ENCODE measurements around the gene EGFR.

EGFR gene

DNA sequence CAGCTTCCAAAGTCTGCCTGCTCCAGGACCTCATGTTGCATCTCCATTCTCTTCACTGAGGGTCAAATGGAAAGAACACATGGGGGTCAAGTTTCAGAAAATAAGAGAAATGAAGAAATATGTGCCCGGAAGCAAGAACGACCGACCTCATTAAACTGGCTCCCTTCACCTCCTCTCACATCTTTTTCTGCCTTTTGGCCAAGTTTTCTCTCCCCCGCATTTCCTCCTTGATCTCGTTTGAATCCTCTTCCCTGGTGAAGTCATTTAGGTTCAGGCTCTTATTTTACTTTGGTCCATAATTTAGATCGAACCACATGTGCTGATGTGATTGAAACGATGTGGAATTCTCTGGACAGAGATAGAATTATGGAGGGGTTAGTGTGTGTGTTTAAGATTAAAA is 44.2 kb downstream of the EGFR start:
- DNase-seq (ENCODE audit: low read depth in 2 of 2) = no peak

DNA sequence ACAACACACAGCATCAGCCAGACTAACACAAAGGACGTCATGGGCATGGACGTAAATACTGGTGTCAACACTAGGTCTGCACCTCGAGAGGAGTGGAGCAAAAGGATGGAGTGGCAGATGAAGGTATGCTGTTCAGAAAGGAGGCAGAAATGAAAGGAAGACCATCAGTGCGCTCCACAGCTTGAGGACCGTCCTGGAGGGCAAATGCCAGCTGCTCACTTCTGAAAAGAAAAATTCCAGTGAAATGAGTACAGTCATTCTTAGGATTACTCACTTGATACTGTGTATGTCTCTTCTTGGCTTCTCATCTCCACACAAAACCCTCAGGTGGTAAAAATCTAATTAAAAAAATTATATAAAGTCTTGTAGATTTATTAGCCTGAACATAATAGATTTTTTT is 44.8 kb downstream of the EGFR start:
- no peak for DNase-seq (ENCODE audit: low read depth in 2 of 2)

DNA sequence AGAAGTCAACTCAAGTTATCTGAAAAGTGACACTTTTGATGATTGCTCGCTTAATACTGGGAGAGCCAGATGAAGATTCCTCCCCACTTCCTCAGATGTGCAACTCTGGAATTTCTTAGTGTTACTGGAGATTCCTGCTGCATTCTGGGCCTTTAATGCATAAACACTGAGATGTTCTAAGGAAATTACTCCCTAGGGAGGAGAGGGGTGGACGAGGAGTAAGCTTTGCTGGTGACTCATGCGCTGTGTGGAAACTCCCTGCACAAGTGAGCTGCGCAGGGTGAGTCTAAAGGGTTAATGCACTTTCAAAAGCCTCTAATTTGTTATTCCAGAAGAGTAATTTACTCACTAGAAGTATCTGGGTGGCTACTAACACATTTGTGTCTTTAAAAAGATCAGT is 46.3 kb downstream of the EGFR start:
- DNase-seq (ENCODE audit: low read depth in 2 of 2) = no peak

DNA sequence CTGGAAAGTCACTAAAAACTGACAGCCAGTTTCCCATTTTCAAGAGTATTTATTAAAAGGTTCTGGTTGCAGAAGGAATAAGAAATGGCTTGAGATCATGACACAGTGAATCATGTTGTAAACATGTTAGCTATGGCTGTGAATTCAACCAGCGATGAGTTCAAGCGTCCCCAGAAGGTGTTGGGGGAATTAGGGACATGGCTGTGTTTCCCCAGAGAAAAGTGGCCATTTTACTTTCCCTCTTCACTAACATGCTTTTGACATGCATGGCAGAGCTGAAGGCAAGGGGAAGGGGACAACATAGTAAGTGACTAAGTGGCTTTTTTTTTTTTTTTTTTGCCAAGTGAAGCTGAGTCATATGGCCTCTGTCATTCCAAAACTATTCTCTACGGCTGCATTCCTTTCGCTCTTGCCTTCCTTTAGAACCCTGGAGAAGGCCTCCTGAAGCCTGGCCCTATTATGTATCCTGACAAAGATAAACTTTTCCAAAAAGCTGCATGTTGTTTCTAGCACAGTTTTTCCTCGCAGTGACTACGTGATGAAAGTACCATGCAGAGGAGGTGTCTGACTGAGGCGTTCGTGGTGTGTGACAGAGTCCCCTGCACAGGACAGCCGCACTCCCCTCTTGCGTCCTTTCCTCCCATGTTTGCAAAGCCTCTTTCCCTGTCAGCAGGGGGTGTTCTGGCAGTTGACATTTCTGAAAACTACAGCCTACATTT is 46.9 kb downstream of the EGFR start:
- no peak for DNase-seq (ENCODE audit: low read depth in 2 of 2)

DNA sequence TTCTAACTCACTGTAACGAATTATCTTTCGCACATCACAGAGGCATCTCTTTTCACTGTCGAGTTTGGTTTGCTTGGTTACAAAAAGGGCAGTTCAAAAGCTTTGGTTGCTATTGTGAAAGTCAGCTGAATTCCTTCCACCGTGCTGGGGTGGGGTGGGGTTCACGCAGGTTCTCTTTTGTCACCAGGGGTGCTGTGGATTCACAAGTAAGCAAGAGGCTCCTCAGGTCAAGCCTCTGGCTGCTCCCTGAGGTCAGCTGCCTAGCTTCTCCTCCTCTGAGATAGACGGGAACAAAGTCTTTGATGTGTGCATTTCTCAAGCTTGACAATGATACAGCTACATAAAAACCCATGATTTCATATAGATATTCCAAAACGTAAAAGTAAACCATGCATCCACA is 47.7 kb downstream of the EGFR start:
- DNase-seq (ENCODE audit: low read depth in 2 of 2) = no peak

DNA sequence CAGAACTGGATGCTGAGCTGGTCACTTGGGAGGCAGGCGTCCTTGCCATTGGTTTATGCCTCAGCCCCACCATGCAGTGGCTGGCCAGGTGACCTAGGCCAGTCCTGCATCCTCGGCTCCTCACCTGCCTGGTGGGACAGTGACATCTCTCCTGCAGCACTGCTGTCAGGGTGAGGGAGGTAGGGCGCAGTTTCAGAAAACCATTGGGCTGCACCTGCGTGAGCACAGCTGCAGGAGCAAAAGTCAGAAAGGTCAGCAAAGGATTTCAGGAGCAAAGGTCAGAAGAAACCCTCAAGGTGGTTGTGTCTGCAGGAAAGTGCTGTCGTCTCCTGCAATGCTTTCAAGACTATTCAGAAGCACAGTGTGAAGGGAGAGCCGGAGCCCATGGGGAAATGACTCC is 48.1 kb downstream of the EGFR start:
- no peak for DNase-seq (ENCODE audit: low read depth in 2 of 2)

DNA sequence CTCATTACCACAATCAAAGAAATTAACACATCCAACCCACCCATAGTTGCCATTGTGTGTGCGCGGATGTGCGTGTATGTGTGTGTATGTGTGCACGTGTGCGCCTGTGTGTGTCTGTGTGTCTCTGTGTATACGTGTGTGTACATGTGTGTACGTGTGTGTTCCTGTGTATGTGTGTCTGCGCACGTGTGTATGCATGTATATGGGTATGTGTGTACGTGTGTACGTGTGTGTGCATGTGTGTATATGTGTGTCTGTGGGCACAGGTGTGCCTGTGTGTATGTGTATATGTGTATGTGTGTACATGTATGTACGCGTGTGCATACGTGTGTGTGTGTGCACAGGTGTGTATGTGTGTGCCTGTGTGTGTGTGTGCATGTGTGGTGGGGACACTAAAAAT is 48.9 kb downstream of the EGFR start:
- no peak for DNase-seq (ENCODE audit: low read depth in 2 of 2)

DNA sequence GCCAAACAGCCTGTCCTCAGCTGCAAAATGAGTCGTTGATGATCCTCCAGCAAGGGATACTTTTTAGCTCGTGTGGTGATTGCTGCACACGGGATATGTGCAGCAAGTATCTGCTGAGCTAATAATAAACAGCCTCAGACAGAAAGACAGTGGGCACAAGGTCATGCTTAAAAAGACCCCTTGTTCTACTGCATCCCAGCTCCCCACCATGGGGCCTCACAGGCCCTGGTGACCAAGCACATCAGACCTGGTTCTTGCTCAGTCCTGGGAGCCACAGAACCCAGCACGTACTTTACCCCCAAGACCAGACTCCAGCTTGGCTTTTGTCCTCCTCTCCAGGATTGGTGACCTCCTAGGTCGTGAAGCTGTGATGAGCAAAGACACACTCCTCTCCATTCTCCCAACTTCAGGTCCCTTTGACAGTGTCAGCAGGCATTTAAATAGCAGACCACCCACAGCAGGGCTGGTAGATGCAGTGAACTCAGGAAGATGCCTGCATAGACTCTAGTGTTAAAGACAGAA is 50.5 kb downstream of the EGFR start:
- DNase-seq (ENCODE audit: low read depth in 2 of 2) = no peak

DNA sequence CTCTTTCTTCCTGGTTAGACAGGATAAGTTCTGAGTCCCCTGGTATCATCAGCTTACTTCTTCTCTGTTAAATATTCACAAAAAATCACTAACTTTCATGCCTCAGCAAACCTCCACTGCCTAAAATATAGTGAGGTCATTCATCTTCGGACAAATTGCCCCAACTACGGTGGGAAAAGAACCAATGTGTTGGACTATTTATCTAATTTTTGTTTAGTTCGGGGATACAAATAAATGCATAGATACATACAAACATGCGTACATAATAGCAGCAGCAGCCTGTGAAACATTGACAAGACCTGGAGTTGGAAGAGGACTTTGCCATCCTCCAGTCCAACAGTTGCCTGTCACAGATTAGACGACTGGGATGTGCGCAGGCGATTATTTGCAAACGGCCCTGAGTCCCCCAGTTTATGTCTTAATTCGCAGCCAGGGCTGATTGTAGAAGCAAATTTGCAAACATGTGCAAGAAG is 51.5 kb downstream of the EGFR start:
- no peak for DNase-seq (ENCODE audit: low read depth in 2 of 2)

DNA sequence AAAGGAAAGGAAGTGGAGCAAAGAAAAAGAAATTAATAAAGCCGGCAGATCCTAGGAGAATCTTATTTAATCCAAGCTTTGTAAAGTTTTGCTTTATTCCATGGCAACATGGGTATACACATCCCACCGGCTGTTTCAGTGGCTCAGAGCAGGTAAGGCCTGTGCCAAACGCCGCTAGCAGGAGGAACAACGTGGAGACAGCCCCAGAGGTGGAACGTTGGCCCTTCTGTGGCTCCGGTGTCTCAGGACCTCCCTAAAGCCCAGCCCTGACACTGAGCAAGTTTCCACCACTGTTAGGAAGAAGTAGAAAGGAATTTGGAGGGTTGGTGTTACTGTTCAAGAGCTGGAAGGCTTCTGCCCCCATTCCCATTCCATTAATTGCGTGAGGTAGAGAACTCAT is 52.0 kb downstream of the EGFR start:
- no peak for DNase-seq (ENCODE audit: low read depth in 2 of 2)

DNA sequence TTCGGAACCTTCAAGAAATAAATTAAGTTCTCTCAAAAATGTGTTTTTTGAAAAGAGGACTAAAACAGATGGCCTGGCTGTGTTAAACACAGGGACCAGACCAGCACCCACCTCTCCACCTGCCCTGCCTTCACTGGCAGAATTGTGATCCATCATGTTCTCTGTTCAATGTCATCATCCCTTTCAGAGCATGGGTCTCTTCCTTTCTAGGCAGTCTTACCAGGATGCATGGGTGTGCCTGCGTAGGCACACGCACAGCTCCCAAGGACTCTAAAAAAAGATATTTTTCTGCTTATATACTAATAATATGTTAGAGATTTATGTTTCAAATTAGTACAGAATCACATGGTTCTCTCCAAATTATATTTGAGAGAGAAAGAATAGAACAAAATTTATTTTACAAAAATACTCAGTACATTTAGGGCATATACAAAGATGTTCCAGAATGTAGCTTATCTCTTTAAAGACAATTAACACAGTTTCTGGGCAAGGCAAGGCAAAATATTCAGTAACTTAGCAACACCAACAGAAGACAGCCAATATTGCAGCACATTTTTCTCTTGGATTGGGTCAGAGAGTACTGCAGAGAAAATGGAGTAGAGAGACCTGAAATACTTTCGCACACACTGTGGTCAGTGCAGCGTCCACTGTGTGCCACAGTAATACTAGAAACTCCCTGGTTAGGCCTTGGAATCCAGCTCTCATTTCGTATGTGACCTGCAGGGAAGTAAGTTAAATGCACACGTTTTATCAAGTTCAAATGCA is 52.8 kb downstream of the EGFR start:
- DNase-seq (ENCODE audit: low read depth in 2 of 2) = no peak

DNA sequence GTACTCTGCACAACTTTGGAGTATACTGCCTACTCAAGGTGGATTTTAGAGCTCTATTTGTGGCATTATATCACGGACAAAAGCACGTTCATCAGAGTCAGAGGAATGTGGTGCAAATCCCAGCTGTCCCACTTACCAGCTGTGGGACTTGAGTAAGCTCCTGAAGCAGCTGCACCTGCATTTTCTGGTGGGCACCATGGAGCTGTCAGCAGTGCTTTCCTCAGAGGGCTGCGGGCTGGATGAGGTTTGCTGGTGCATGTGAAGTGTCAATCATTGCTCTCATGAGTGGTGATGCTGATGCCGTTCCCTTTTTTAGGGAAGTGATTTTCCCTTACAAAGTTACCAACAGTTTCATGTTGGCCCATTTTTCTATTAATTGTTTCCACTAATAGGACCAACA is 53.4 kb downstream of the EGFR start:
- no peak for DNase-seq (ENCODE audit: low read depth in 2 of 2)

DNA sequence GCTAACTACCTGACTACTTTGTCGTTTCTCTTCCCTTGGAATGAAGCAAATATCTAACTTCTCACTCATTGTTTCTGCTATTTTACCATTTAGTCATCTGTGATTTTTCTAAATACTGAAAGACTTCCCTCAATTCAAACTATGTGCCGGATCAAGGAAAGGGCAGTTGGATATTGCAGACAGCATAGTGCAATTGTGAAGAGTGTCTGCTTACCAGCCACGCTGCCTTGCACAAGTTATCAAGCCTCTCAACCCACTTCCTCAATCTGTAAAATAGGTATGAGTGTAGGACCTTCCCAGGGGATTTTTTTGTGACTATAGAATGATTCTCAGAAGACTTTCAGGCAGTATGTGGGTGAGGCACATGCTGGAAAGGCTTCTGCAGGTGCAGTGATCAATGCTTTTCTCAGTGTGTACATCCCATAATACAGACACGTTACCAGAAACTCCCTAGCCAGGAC is 54.3 kb downstream of the EGFR start:
- DNase-seq (ENCODE audit: low read depth in 2 of 2) = no peak

DNA sequence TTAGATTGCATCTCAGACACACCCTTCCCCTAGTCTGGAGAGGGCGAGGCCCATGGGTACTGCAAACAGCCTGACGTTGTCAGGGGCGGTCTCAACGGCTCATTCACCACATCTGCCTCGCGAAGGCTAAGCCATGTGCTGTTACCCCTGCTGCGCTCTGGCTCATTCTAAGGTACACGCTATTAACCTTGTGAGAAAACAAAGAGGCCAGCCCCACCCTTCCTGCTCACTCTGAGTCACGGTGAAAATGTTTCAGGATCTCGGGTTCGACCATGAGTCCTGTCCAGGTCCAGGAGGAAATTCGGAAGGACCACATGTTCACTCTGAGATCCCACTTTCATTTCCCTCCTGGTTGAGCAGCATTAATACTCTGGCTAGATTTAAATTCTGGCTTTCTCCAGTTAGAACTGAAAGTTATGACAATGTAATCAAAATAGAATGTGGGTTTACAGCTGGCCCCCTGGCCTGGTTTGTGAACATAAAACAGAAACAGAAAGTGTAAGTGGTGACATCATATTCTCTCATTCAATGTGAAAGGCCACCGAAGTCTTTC is 55.2 kb downstream of the EGFR start:
- no peak for DNase-seq (ENCODE audit: low read depth in 2 of 2)

DNA sequence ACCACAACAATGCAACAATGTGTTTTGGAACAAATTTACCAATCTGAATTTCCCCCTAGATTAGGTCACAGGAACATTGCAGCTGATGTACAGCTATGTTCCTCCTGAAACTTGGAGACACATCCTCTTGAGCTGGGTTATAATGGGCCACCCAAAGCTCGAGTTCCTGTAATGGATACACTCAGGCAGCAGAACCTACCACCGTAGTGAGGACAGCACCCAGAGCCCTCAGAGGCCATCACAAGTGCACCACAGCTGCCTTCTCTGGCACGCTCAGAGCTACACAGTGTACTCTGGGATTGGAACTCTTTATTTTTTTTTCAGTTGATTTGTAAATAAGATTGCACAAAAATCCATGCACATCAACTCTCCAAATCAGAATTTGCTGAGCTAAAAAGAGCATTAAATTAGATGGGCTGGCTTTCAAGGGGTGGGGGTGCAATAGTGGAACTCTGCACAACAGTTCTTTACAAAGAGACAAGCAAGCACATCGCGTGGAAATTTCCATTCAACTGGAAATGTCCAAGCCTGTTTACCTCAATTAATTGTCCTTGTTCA is 56.7 kb downstream of the EGFR start:
- no peak for DNase-seq (ENCODE audit: low read depth in 2 of 2)

DNA sequence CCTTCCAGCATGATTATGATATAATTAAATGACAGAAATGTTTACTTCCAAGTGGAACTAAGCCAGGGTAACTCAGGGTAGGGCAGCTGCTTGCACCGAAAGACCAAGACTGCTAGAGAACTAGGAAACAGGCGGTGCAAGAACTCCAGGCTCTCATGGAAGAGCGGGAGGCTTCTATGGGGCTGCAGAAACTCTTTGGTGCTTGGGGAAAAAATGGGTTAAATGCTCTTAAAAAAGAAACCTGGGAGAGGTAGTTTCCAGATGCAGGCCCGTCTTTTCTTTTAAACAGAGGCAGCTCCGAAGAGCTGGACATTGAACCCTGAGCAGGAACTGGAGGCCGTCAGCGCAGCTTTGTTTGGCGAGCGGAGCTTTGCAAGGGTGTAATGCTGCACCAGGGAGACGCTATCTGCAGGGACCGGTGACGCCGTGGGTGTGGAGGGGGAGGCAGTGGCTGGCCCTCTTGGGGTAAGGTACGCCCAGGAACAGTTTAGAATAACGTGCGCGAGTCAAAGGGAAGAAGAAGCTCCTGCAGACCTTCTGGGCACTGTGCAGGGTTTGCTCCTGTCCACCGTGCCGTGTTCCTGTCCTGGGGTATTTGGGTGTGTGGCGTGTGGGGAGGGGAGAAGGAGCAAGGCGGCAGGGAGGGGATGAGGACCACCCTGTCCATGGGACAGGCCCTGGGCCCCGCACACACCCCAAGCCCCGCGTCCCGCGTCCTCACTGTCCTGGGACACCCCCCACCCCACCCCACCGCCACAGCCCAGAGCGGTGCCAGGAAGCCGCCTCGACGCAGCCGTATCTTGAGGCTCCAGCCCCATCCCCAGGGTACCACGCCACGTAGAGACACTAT is 59.0 kb downstream of the EGFR start:
- no peak for DNase-seq (ENCODE audit: low read depth in 2 of 2)

DNA sequence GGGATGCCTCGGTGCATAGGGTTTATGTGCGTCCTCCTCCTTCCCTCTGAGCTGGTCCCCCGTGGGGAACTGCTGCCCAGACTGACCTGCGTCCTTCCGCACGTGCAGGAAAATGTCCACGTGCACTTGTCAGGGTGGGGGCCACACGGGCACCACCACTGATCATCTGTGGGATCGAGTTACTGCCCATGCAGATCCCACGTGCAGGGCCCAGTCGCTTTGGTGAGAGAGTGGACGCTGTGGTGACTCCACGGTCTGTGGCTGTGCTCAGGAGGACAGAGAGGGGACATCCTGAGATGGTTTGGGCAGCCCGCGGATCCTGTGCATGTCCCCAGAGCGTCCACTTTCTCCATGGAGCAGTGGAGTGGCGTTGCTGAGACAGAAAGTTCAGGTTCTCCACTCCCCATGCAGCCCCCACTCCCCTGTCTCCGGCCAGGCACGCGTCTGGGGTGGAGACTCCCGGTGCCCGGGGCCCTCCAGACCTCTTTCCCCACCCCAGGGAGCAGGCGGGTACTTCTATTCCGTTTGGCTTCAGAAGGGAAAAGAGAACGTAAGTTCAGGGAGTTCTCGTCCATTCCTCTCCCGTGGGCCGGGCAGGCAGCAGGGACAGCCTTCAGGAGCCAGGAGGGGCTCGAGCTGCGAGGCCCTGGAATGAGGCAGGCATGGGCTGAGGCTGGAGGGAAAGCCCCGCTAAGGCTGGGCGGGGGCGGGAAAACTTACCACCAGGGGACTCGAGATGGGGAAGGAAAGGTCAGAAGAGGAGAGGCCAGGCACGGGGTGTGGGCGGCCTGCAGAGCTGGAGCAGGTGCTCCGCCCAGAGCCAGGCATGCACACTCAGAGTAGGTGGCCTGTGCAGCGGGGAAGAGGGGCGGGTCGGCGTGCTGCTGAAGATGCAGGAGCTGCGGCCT is 59.9 kb downstream of the EGFR start:
- DNase-seq (ENCODE audit: low read depth in 2 of 2) = no peak

DNA sequence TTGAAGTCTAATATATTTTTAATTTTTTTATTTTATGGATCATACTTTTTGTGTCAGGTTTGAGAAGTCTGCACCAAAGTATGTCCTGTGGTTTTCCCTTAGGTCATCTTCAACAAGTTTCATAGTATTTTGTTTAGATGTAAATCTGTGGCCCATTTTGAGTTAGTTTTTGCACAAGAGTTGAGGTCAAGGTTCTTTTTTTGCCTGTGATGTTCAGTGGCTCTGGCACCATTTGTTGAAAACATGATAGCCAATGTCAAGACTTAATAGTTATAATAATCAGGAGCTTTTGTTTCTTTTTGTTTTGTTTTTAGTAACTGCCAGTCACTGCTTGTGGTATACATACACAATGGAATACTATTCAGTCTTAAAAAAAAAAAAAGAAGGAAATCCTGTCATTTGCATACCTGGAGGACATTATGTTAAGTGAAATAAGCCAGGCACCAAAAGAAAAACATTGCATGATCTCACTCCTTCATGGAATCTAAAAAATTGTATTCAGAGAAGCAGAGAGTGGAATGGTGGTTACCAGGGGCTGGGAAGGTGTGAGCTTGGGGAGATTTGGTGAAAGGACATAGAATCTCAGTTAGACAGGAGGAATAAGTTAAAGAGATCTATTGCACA is 61.3 kb downstream of the EGFR start:
- DNase-seq (ENCODE audit: low read depth in 2 of 2) = no peak

DNA sequence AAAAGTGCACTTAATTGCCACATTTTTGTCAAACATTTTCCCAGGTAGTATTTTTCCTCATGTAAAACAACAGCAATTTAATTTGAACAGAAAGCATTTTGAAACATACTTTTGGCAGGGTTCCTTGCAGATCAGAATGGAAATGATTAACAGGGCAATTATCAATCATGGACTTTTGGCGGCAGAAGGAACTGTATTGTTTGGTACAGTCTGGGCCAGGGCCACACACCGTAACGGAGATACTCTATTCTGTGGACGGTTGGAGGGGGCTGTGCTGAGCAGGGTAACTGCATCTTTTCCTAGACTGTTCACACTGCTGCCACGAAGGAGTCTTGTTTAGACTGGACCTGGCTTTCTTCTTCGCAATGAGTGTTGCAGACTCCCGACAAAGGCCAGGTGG is 62.3 kb downstream of the EGFR start:
- DNase-seq (ENCODE audit: low read depth in 2 of 2) = no peak

Data from stimulated activated CD4-positive, alpha-beta T cell treated with anti-CD3 and anti-CD28 coated beads, Interleukin-1b, Interleukin-23, amount 100 ng/mL, for 4 hours (primary cell).